Tibial artery (tissue), 4 donors: ENCODE measurements around the gene CCDC152.

Source experiments
- DNase-seq, 2 donors: peaks; one replicate each; pipeline ENCODE4 v3.0.0-alpha.2; 2019
- H3K27ac ChIP-seq, 2 donors: fragments of 200-600 bp; sonication (generic) in 1 of 2; 1 replicate in 1 of 2; 2 replicates in 1 of 2; pipeline ENCODE4 v1.5.1; 2018 to 2019; ENCODE audit warnings: mild to moderate bottlenecking in 1 of 2
- H3K27me3 ChIP-seq, 2 donors: fragments of 200-600 bp; sonication (generic) in 1 of 2; one replicate each; pipeline versions ENCODE4 v1.5.1 to v1.6.0; 2016 to 2019
- H3K36me3 ChIP-seq, 3 donors: fragments of 200-600 bp; sonication (generic) in 2 of 3; one replicate each; pipeline ENCODE4 v1.5.1; 2016 to 2019; ENCODE audit warnings: mild to moderate bottlenecking in 2 of 3
- H3K4me1 ChIP-seq, 4 donors: fragments of 200-600 bp; sonication (generic) in 2 of 4; 1 replicate in 3 of 4; 2 replicates in 1 of 4; pipeline ENCODE4 v1.5.1; 2016 to 2019
- H3K4me3 ChIP-seq, 2 donors: fragments of 200-600 bp; sonication (generic) in 1 of 2; 1 replicate in 1 of 2; 2 replicates in 1 of 2; pipeline ENCODE4 v1.5.1; 2018 to 2019; ENCODE audit warnings: mild to moderate bottlenecking in 2 of 2
- H3K9me3 ChIP-seq, 3 donors: fragments of 200-600 bp; sonication (generic) in 1 of 3; one replicate each; pipeline ENCODE4 v1.5.1; 2016 to 2019
- CTCF ChIP-seq, 2 experiments: fragments of 200-600 bp in 1 of 2; fragments of 450-650 bp in 1 of 2; IDR thresholded peaks; one replicate each; pipeline ENCODE4 v1.5.1; 2017 to 2019; ENCODE audit warnings: antibody characterized with exemption in 2 of 2, mild to moderate bottlenecking in 1 of 2, moderate library complexity in 1 of 2
- intact Hi-C: fragments of 100-400 bp; cut with DNase I; formaldehyde crosslinking; loops from one replicate; pipeline ENCODE4 v1.15.0; 2023; ENCODE audit warnings: low total_unique reads

Gene CCDC152

GRCh38 chr5:42851481-42851880 lies 94.9 kb downstream of the CCDC152 start:
- TF ChIP-seq CTCF (IDR thresholded peaks at IDR 0.05) = no peak
- DNase-seq = no peak
- no peak overlapping the region for H3K27ac ChIP-seq
- intact Hi-C loops = no loop called here
- H3K27me3 ChIP-seq = no peaks in the 10 kb centered on the region
- no peak overlapping the region for H3K4me3 ChIP-seq
- no peaks in the 10 kb centered on the region for H3K36me3 ChIP-seq
- H3K9me3 ChIP-seq = no peaks in the 10 kb centered on the region
- H3K4me1 ChIP-seq = no peaks in the 10 kb centered on the region
